HL-60 (cell line): ENCODE data around the gene ARMC6.

Experiments used
- CTCF ChIP-seq: IDR thresholded peaks from one replicate; pipeline ENCODE4 v1.5.1; 2011; ENCODE audit warnings: low read length, control low read depth, inconsistent platforms; ENCODE audit not compliant: insufficient read depth
- REST ChIP-seq: IDR thresholded peaks from 2 replicates; pipeline ENCODE4 v1.6.1; 2012; ENCODE audit warnings: low read depth; ENCODE audit not compliant: insufficient replicate concordance

GRCh38 chr19:19087676-19088075, 54.3 kb downstream of the ARMC6 start:
- TF ChIP-seq CTCF (no peak), REST (no peak)
